H1 (cell line): ENCODE data around the gene BNIP2. TPM values are rescaled to one million over a fixed set of nuclear protein-coding genes. Genes with fewer than 3 reads are reported as not detected.

Experiments
- CTCF ChIA-PET: fragments of 300-600 bp; sonication (Branson Sonifier 250); formaldehyde crosslinking; loops from one replicate; lab custom pipeline; 2021; ENCODE audit not compliant: partially characterized antibody; lab: Charles Lee
- POLR2A ChIA-PET: fragments of 300-600 bp; sonication (Branson Sonifier 250); formaldehyde crosslinking; loops from one replicate; lab custom pipeline; 2021; ENCODE audit warnings: inconsistent platforms; ENCODE audit not compliant: partially characterized antibody; lab: Charles Lee
- DNase-seq, 2 experiments: peaks; one replicate each; pipeline versions ENCODE4 v3.0.0 to v3.0.0-alpha.2; 2010 to 2022; ENCODE audit warnings: low spot score in 2 of 2, low read depth in 1 of 2, mixed read lengths in 1 of 2
- FAIRE-seq: peaks from 2 replicates; lab custom pipeline; 2011; peaks lifted over from hg19 to GRCh38; lab: Jason Lieb, UNC
- H2AFZ ChIP-seq: 2 replicates; pipeline ENCODE4 v1.8.1; 2012; ENCODE audit warnings: low read length, inconsistent platforms
- H2AK5ac ChIP-seq: 2 replicates; pipeline ENCODE4 v1.6.1; 2013; ENCODE audit warnings: low read depth, low read length
- H2BK120ac ChIP-seq: replicated peaks from 2 replicates; pipeline ENCODE3; 2013; ENCODE audit warnings: low read depth, low read length, inconsistent platforms
- H2BK12ac ChIP-seq: 2 replicates; pipeline ENCODE4 v1.6.1; 2013; ENCODE audit warnings: low read depth, low read length
- H2BK15ac ChIP-seq: 2 replicates; pipeline ENCODE4 v1.6.1; 2013; ENCODE audit warnings: low read length
- H2BK20ac ChIP-seq: 2 replicates; pipeline ENCODE4 v1.6.1; 2013; ENCODE audit warnings: low read length
- H2BK5ac ChIP-seq: 2 replicates; pipeline ENCODE4 v1.6.1; 2013; ENCODE audit warnings: low read depth, low read length
- H3K14ac ChIP-seq: 2 replicates; pipeline ENCODE4 v1.6.1; 2013; ENCODE audit warnings: inconsistent platforms; ENCODE audit not compliant: insufficient read length
- H3K18ac ChIP-seq: 2 replicates; pipeline ENCODE4 v1.6.1; 2013; ENCODE audit warnings: low read length; ENCODE audit errors: extremely low read depth
- H3K23ac ChIP-seq: 2 replicates; pipeline ENCODE4 v1.6.1; 2013; ENCODE audit warnings: inconsistent platforms; ENCODE audit not compliant: insufficient read length
- H3K23me2 ChIP-seq: 2 replicates; pipeline ENCODE4 v1.6.1; 2013; ENCODE audit warnings: low read depth, low read length
- H3K27ac ChIP-seq: 2 replicates; pipeline ENCODE4 v1.6.1; 2011; ENCODE audit warnings: low read depth, low read length, inconsistent platforms
- H3K27me3 ChIP-seq, 4 experiments: replicated peaks in 1 of 4; 1 replicate in 1 of 4; 2 replicates in 3 of 4; pipeline versions ENCODE4 v1.6.1 to v1.8.1; 2011 to 2013; ENCODE audit warnings: low read length in 3 of 4, mild to moderate bottlenecking in 3 of 4, inconsistent platforms in 2 of 4, mixed read lengths in 2 of 4, moderate library complexity in 1 of 4; ENCODE audit not compliant: control insufficient read depth in 3 of 4, insufficient read depth in 3 of 4; ENCODE audit errors: extremely low read depth in 1 of 4
- H3K36me3 ChIP-seq, 4 experiments: 2 replicates each; pipeline versions ENCODE4 v1.6.1 to v1.8.1; 2011 to 2013; ENCODE audit warnings: mild to moderate bottlenecking in 4 of 4, low read length in 3 of 4, moderate library complexity in 2 of 4, control low read depth in 1 of 4, inconsistent platforms in 1 of 4; ENCODE audit not compliant: insufficient read depth in 4 of 4, control insufficient read depth in 2 of 4
- H3K4ac ChIP-seq: replicated peaks from 2 replicates; pipeline ENCODE3; 2013; ENCODE audit warnings: low read length, low read depth, mixed read lengths, inconsistent platforms; ENCODE audit not compliant: insufficient read length
- H3K4me1 ChIP-seq, 4 experiments: replicated peaks in 1 of 4; 1 replicate in 1 of 4; 2 replicates in 3 of 4; pipeline versions ENCODE4 v1.6.1 to v1.8.1; 2011 to 2013; ENCODE audit warnings: low read length in 3 of 4, inconsistent platforms in 2 of 4, mixed read lengths in 1 of 4; ENCODE audit not compliant: insufficient read depth in 4 of 4, control insufficient read depth in 3 of 4
- H3K4me2 ChIP-seq, 2 experiments: 2 replicates each; pipeline versions ENCODE4 v1.6.1 to v1.8.1; 2011 to 2013; ENCODE audit warnings: low read depth in 2 of 2, low read length in 2 of 2, control low read depth in 1 of 2, inconsistent platforms in 1 of 2, mild to moderate bottlenecking in 1 of 2; ENCODE audit not compliant: insufficient read depth in 1 of 2
- H3K4me3 ChIP-seq, 4 experiments: fragments of 200-600, 300-600 bp in 1 of 4; sonication (generic), shearing (Covaris generic), sonication (Bioruptor Twin) in 1 of 4; 2 replicates each; pipeline versions ENCODE4 v1.5.1 to v1.8.1; 2011 to 2016; ENCODE audit warnings: low read length in 4 of 4, low read depth in 3 of 4, control low read depth in 2 of 4, inconsistent platforms in 2 of 4, mild to moderate bottlenecking in 2 of 4, mixed read lengths in 1 of 4, moderate library complexity in 1 of 4; ENCODE audit not compliant: insufficient read depth in 2 of 4; ENCODE audit errors: extremely low read depth in 1 of 4
- H3K56ac ChIP-seq: replicated peaks from 2 replicates; pipeline ENCODE3; 2013; ENCODE audit warnings: low read depth, mild to moderate bottlenecking, mixed read lengths, low read length, inconsistent platforms; ENCODE audit not compliant: insufficient read length
- H3K79me1 ChIP-seq: 2 replicates; pipeline ENCODE4 v1.6.1; 2013; ENCODE audit warnings: low read depth, low read length, control low read depth
- H3K79me2 ChIP-seq, 2 experiments: 2 replicates each; pipeline versions ENCODE4 v1.6.1 to v1.8.1; 2012 to 2013; ENCODE audit warnings: low read length in 2 of 2, mild to moderate bottlenecking in 2 of 2, inconsistent platforms in 1 of 2; ENCODE audit not compliant: insufficient read depth in 2 of 2, control insufficient read depth in 1 of 2
- H3K9ac ChIP-seq, 4 experiments: replicated peaks in 1 of 4; 1 replicate in 1 of 4; 2 replicates in 3 of 4; pipeline versions ENCODE4 v1.6.1 to v1.8.1; 2011 to 2013; ENCODE audit warnings: low read depth in 3 of 4, low read length in 3 of 4, control low read depth in 2 of 4, mild to moderate bottlenecking in 2 of 4, moderate library complexity in 2 of 4, inconsistent platforms in 1 of 4; ENCODE audit errors: extremely low read depth in 1 of 4
- H3K9me3 ChIP-seq, 2 experiments: 2 replicates each; pipeline versions ENCODE4 v1.6.1 to v1.8.1; 2012 to 2013; ENCODE audit warnings: mild to moderate bottlenecking in 2 of 2, moderate library complexity in 2 of 2, control low read depth in 1 of 2, inconsistent platforms in 1 of 2, low read depth in 1 of 2, low read length in 1 of 2, mixed read lengths in 1 of 2; ENCODE audit not compliant: insufficient read depth in 2 of 2
- H4K20me1 ChIP-seq, 2 experiments: replicated peaks in 1 of 2; 2 replicates each; pipeline versions ENCODE3 to v1.8.1; 2011 to 2013; ENCODE audit warnings: inconsistent platforms in 2 of 2, low read length in 2 of 2, mild to moderate bottlenecking in 1 of 2; ENCODE audit not compliant: insufficient read depth in 2 of 2, control insufficient read depth in 1 of 2
- H4K5ac ChIP-seq: 2 replicates; pipeline ENCODE4 v1.6.1; 2013; ENCODE audit warnings: low read length, low read depth, mixed read lengths, inconsistent platforms; ENCODE audit not compliant: insufficient read length
- H4K8ac ChIP-seq: 2 replicates; pipeline ENCODE4 v1.8.0; 2013; ENCODE audit warnings: mild to moderate bottlenecking, moderate library complexity, low read length, inconsistent platforms; ENCODE audit not compliant: insufficient read depth; ENCODE audit errors: extremely low read depth
- H4K91ac ChIP-seq: replicated peaks from 2 replicates; pipeline ENCODE3; 2013; ENCODE audit warnings: low read length, mixed read lengths, inconsistent platforms; ENCODE audit not compliant: insufficient read length
- ASH2L ChIP-seq: fragments of 200-600, 300-600 bp; sonication (generic); IDR thresholded peaks from one replicate; pipeline ENCODE4 v1.7.1; 2017; ENCODE audit warnings: low read length
- BACH1 ChIP-seq: IDR thresholded peaks from 2 replicates; pipeline ENCODE4 v1.6.1; 2012; ENCODE audit warnings: low read length, improper control_type of control experiment
- GABPA ChIP-seq: IDR thresholded peaks from 2 replicates; pipeline ENCODE4 v1.6.1; 2011; ENCODE audit warnings: mild to moderate bottlenecking, low read length, moderate library complexity, borderline replicate concordance; ENCODE audit not compliant: insufficient read depth
- GTF2F1 ChIP-seq: IDR thresholded peaks from 2 replicates; pipeline ENCODE4 v1.6.1; 2012; ENCODE audit warnings: low read depth, low read length, improper control_type of control experiment, borderline replicate concordance
- JUN ChIP-seq: IDR thresholded peaks from 2 replicates; pipeline ENCODE4 v1.6.1; 2011; ENCODE audit warnings: low read depth, mild to moderate bottlenecking, improper control_type of control experiment, low read length
- JUND ChIP-seq: IDR thresholded peaks from 2 replicates; pipeline ENCODE4 v1.6.1; 2011; ENCODE audit warnings: mild to moderate bottlenecking, improper control_type of control experiment, low read length
- POLR2A ChIP-seq, 2 experiments: IDR thresholded peaks; 1 replicate in 1 of 2; 2 replicates in 1 of 2; pipeline ENCODE4 v1.6.1; 2011; ENCODE audit warnings: low read depth in 2 of 2, low read length in 2 of 2, mild to moderate bottlenecking in 2 of 2; ENCODE audit errors: control extremely low read depth in 1 of 2
- SIN3A ChIP-seq, 2 experiments: IDR thresholded peaks in 1 of 2; conservative IDR thresholded peaks in 1 of 2; 2 replicates each; pipeline ENCODE4 v1.6.1; 2011 to 2012; ENCODE audit warnings: low read length in 2 of 2, improper control_type of control experiment in 1 of 2, low read depth in 1 of 2, mild to moderate bottlenecking in 1 of 2
- SIRT6 ChIP-seq: IDR thresholded peaks from one replicate; pipeline ENCODE4 v1.7.1; 2012; ENCODE audit warnings: low read length, inconsistent platforms
- SUZ12 ChIP-seq: fragments of 200-600 bp; sonication (generic); IDR thresholded peaks from 2 replicates; pipeline ENCODE4 v1.6.1; 2012; ENCODE audit warnings: mild to moderate bottlenecking, inconsistent platforms, low read length, moderate library complexity, mixed read lengths
- TBP ChIP-seq: IDR thresholded peaks from 2 replicates; pipeline ENCODE4 v1.6.1; 2011; ENCODE audit warnings: low read depth, low read length, improper control_type of control experiment
- TCF12 ChIP-seq: IDR thresholded peaks from 2 replicates; pipeline ENCODE4 v1.6.1; 2011; ENCODE audit warnings: low read depth, mild to moderate bottlenecking, low read length
- WGBS, 2 experiments: shearing (Covaris generic) in 1 of 2; methylation state at CpG; one replicate each; pipeline versions ENCODE4 v1.1.6 to v1.1.7; 2013 to 2015; ENCODE audit warnings: low lambda C conversion rate in 2 of 2, mixed read lengths in 2 of 2, inconsistent platforms in 1 of 2, low coverage in 1 of 2, missing lambda C conversion rate in 1 of 2; ENCODE audit not compliant: insufficient replicate concordance in 2 of 2, insufficient coverage in 1 of 2, insufficient read length in 1 of 2; ENCODE audit errors: extremely low coverage in 1 of 2, missing lambda C conversion rate in 1 of 2; 5-methylcytosine and 5-hydroxymethylcytosine counted together
- polyA plus RNA-seq, 7 experiments: library from polyadenylated mRNA; depleted of rRNA in 3 of 7; stranded (reverse) in 5 of 7; unstranded in 2 of 7; fragments of >200 nt in 5 of 7; fragments of 200-250 nt in 2 of 7; gene quantifications; 1 replicate in 5 of 7; 2 replicates in 1 of 7; 4 replicates in 1 of 7; pipeline versions ENCODE4 v1.2.1 to v1.2.3, GENCODE V29; 2011 to 2013; ENCODE audit warnings: missing spikeins in 2 of 7, mixed read lengths in 2 of 7
- total RNA-seq: library from RNA; stranded (reverse); fragmentation: NEBNext Ultra II Directional; extraction: Animal tissue kit (Norgen Biotek cat#: 25700); gene quantifications from 2 replicates; pipeline ENCODE4 v1.2.1, GENCODE V29; 2021
- TF ChIP-seq, protein P1 (sequence below): IDR thresholded peaks from 2 replicates; pipeline ENCODE4 v1.6.1; 2012; ENCODE audit warnings: inconsistent platforms
- TF ChIP-seq, protein P2 (sequence below): IDR thresholded peaks from 2 replicates; pipeline ENCODE4 v1.6.1; 2011; ENCODE audit warnings: low read depth, mild to moderate bottlenecking, low read length; ENCODE audit not compliant: insufficient read depth

The BNIP2 gene
- total and polyA plus RNA-seq, 2 of the 8 experiments (the other 6 are each of a cell fraction or from before 2014, with no cell fraction given): 11.8 to 40.6 TPM

DNA sequence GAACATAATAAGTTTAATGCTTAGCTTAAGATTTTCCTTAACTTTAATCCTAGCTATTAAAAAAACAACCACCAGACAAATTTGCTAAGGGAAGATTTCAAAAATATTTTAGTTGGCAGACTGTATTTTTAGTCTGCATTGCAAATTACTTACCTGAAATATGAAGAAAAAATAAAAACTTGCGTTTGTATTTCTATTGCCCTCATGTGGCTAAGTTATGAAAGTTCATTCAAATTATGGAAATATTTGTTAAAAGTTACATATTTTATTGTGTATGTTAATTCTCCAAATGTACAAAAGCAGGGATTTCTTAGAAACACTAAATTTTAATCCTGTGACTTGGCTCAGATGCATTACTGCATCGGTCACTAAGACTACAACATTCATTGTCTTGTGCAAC is 46.8 kb downstream of the BNIP2 start:
- Histone ChIP-seq H3K56ac (no peak overlapping the region), H3K79me2 (no peaks in the 10 kb centered on the region), H3K18ac (no peak overlapping the region), H3K27me3 (no peaks in the 10 kb centered on the region), H3K9ac (no peak overlapping the region), H3K4me2 (no peak overlapping the region), H3K4ac (no peak overlapping the region), H4K8ac (no peak overlapping the region), H2BK15ac (no peak overlapping the region), H3K4me3 (no peak overlapping the region), H3K23ac (no peak overlapping the region), H2BK120ac (no peak overlapping the region), H4K91ac (no peak overlapping the region), H2BK20ac (no peak overlapping the region), H3K27ac (no peak overlapping the region), H2AK5ac (no peak overlapping the region), H3K79me1 (no peaks in the 10 kb centered on the region), H2AFZ (no peak overlapping the region), H3K36me3 (peaks cover 0 to 52% (median 15%) of the 10 kb centered on the region in 4 experiments; a peak in 5 of 8 replicates), H3K4me1 (no peaks in the 10 kb centered on the region), H3K9me3 (no peaks in the 10 kb centered on the region), H4K20me1 (peaks cover 0 to 3% of the 10 kb centered on the region in 2 experiments), H4K5ac (no peak overlapping the region), H3K23me2 (no peaks in the 10 kb centered on the region), H2BK12ac (no peak overlapping the region), H3K14ac (no peak overlapping the region), H2BK5ac (no peak overlapping the region)
- CTCF ChIA-PET: interaction anchor here (1.1 to 3.9 kb wide), 4 partner anchors 9 to 109 kb away, joined by 3 to 22 read pairs (median 6); no protein-coding TSS in a partner anchor
- no peak for DNase-seq
- no peak for FAIRE-seq
- POLR2A ChIA-PET: no interaction called here
- WGBS, 2 experiments: 95% methylated on average over 2 of the region's 2 CpGs; no CpG with 5 or more reads in 1 of the 2 experiments
- TF ChIP-seq SIN3A (conservative IDR thresholded peaks at IDR 0.05 in 1 of 2, IDR thresholded peaks at IDR 0.05 in 1 of 2; ENCODE audit: low read depth in 1 of 2, low read length in 2 of 2) (no peak), TBP (no peak), JUND (no peak), SIRT6 (no peak), POLR2A (IDR thresholded peaks at IDR 0.05; ENCODE audit: control extremely low read depth in 1 of 2, low read depth in 2 of 2, low read length in 2 of 2) (no peak), ASH2L (no peak), GABPA (no peak), BACH1 (no peak), GTF2F1 (no peak), SUZ12 (no peak), TCF12 (no peak), JUN (no peak)
- TF ChIP-seq, protein P1, sequence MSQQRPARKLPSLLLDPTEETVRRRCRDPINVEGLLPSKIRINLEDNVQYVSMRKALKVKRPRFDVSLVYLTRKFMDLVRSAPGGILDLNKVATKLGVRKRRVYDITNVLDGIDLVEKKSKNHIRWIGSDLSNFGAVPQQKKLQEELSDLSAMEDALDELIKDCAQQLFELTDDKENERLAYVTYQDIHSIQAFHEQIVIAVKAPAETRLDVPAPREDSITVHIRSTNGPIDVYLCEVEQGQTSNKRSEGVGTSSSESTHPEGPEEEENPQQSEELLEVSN: no peak
- TF ChIP-seq, protein P2, sequence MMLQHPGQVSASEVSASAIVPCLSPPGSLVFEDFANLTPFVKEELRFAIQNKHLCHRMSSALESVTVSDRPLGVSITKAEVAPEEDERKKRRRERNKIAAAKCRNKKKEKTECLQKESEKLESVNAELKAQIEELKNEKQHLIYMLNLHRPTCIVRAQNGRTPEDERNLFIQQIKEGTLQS: no peak
